ENCODE results near the gene PCYT1A.

The PCYT1A gene

DNA sequence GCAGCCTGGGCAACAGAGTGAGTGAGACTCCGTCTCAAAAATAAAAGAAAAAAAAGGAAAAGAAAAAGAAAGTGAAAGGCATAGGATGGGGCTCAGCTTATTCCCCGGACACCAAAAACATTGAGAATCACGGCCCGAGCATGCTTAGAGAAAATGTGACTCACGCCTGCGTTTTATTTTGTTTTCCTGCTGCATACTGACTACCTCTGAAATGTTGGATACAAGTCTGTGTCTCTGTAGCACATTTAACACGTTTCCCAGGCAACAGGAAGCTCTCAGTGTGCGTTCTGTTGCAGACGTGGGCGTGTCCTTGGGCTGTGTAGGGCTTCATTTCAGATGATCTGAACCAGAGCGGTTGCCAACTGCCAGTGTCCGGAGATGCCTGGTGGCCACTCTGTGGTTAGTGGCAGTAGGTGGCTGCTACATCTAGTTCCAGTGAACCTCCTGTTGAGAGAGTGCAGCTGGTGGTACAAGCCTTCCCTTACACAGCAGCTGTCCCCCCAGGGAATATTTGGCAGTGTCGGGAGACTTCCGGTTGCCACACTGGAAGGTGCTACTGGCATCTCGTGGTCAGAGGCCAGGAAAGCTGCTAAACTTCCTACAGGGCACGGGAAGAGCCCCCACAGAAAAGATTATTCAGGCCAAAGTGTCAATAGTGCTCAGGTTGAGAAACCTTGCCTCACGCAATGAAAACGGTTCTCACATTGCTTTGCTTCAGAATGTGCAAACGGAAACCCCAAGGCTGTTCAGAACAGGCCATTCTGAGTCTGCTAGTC is 68.1 kb downstream of the PCYT1A start:
- TF ChIP-seq, protein P1, sequence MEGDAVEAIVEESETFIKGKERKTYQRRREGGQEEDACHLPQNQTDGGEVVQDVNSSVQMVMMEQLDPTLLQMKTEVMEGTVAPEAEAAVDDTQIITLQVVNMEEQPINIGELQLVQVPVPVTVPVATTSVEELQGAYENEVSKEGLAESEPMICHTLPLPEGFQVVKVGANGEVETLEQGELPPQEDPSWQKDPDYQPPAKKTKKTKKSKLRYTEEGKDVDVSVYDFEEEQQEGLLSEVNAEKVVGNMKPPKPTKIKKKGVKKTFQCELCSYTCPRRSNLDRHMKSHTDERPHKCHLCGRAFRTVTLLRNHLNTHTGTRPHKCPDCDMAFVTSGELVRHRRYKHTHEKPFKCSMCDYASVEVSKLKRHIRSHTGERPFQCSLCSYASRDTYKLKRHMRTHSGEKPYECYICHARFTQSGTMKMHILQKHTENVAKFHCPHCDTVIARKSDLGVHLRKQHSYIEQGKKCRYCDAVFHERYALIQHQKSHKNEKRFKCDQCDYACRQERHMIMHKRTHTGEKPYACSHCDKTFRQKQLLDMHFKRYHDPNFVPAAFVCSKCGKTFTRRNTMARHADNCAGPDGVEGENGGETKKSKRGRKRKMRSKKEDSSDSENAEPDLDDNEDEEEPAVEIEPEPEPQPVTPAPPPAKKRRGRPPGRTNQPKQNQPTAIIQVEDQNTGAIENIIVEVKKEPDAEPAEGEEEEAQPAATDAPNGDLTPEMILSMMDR (IDR thresholded peaks at IDR 0.05) = no peak

DNA sequence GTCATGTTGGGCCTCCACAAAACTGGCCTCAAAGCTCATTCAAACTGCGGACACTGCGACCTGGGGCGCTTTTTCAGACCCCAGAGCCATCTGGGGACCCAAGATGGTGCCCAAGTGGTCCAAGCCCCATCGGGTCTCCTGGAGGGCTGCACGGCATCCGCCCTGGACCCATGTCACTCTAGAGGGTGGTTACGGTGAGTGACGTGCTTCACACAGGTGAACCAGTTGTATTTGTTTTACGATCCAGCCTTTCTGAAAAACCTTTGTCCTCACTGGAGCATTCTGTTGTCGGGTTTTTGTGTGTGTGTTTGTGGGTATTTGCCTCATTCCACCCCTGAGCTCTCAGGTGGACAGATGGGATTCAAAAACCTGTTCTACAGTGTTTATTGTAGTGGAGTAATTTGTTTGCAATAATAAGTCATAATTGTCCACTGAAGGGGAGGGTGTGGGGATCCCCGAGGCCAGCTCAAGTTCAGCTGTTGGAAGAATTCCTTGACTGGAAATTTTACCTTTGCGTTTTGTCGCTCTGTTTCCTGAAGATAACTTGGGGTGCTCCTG is 69.3 kb downstream of the PCYT1A start:
- TF ChIP-seq, protein P1 (IDR thresholded peaks at IDR 0.05) = no peak

DNA sequence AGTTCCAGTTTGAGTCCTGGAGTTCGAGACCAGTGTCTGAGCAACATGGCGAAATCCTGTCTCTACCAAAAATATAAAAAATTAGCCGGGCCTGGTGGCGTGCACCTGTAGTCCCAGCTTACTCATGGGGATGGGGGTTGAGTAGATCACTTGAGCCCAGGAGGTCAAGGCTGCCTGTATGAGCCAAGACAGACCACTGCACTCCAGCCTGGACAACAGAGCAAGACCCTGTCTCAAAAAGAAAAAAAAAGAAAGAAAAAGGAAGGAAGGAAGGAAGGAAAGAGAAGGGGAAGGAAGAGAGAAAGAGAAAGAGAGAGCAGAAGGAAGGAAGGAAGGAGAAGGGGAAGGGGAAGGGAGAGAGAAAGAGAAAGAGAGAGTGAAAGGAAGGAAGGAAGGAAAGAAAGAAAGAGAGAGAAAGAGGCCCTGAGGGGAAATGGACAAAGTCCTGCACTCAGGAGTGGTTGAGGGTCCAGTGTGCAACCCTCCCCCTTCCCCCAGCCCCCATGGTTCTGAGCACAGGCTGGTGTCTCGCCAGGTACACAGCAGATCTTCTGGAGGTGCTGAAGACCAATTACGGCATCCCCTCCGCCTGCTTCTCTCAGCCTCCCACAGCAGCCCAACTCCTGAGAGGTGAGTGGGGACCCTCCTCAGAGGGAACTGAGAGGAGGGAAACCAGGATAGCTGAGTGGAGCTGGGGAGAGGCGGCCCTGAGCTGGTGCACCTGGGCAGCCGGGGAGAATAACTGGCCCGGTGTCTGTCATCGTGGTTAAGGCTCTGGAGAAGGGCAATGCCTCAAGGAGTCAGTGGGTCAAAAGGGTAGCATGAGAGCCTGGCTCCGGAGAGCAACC is 70.0 kb downstream of the PCYT1A start:
- TF ChIP-seq, protein P1 (IDR thresholded peaks at IDR 0.05) = no peak

DNA sequence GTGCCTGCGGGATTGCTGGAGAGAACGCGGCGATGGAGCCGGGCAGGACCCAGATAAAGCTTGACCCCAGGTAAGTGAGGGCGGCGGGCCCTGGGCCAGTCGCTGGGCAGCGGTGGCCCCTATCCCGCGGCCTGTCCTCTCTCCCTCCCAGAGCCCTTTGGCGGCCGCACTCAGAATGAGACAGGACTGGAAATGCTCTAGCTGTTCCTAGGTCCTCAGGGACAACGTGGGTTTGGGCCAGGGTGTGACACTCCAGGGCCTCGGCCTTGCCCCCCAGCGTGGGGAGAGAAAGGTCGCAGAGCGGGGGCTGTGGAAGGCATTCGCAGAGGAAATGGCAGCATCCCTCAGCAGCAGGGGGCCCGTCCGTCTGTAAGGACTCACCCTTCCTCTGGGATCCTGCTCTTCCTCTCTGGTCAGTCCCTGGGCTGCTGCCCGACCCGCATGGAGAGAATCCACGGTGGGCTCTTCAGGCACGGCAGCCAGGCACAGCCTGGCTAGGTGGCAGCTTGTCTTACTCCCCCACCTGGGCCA is 70.8 kb downstream of the PCYT1A start:
- TF ChIP-seq, protein P1 (IDR thresholded peaks at IDR 0.05) = no peak

DNA sequence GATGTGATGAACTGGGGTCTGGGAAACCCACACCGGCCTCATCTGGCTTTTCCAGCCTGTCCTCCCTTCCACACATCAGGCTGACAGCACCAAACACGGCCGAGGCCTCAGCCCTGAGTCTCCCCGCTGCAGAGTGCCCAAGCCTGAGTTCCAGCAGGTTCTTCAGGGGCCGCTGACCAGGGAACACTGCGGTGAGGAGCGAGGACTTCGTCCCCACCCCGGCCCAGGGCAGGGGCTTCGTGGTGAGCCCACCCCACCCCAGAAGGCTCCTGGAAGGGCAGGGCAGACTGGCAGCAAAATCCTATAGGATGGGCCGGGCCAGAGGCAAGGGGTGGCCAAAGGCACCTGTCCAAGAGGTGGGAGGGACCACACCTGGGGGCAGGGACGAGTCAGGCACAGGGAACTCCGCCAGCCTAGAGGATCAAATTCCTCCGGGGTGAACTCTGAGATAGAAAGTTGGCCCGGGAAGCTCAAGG is 71.4 kb downstream of the PCYT1A start, which contains the start of gene SLC51A:
Gene SLC51A (plus strand): TSS at position 446 of the 476 bp plus-strand sequence. CDS start 179 bp downstream, outside the sequence.
- TF ChIP-seq, protein P1 (IDR thresholded peaks at IDR 0.05) = no peak

DNA sequence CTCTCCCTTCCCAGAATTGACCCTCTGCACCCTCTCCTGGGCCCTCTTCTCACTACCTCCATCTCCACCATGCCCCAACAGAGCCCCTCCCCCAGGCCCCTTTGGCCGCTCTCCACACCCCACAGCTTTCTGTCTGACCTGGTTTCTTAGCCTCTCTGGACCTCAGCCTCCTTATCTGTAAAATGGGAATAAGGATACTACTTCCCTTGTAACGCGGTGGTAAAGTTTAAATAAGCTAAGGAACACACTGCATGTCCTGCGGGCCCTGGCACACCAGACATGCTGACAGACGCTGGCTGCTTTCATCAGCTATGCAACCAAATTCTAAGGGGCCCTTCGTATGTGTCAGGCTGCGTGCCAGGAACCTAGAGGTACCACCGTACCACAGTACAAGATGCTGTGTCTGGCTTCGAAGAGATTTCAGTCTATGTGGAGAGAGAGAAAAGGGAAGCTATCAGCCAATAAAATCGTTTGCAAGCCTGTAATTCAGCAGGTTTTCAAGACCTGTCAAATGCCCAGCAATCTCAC is 72.0 kb downstream of the PCYT1A start:
- TF ChIP-seq, protein P1 (IDR thresholded peaks at IDR 0.05) = no peak
